Colon (tissue), 2 donors: Measurements from ENCODE around the gene HSD17B3.
"Not testable (repeated sequence)": the region's sequence is repeated elsewhere in the genome, so short reads cannot be mapped to it uniquely, and the experiment has no call there.

ENCODE experiments used
- FAIRE-seq: peaks from 2 replicates; lab custom pipeline; 2012; peaks lifted over from hg19 to GRCh38; lab: Jason Lieb, UNC
- donor health status: control.
- donor health status: control.

Gene HSD17B3

DNA sequence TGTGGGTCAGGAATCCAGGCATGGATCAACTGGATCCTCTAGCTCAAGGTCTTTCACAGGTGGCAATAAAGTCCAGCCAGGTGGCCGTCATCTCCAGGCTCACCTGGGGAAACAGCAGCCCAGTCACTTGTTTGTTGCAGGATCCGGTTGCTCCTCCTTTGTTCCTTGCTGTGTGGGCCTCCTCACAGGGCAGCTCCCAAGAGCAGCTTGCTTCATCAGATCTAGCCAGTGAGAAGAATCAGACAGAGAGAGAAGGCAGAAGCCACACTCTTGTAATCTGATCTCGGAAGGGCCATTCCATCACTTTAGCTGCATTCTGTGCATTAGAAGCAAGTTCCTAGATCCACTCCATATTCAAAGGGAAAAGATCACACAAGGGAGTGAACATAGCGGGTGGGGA, 3.2 kb upstream of the HSD17B3 start:
- no peak for FAIRE-seq

- FAIRE-seq, result no peak
These were observed 2.3 kb upstream of the HSD17B3 start for GRCh38 chr9:96304230-96304629.

- no peak for FAIRE-seq
These were observed 2.2 kb downstream of the HSD17B3 start for GRCh38 chr9:96299823-96300222.

- FAIRE-seq, result no peak
These were observed 7.8 kb downstream of the HSD17B3 start for GRCh38 chr9:96294159-96294545.

DNA sequence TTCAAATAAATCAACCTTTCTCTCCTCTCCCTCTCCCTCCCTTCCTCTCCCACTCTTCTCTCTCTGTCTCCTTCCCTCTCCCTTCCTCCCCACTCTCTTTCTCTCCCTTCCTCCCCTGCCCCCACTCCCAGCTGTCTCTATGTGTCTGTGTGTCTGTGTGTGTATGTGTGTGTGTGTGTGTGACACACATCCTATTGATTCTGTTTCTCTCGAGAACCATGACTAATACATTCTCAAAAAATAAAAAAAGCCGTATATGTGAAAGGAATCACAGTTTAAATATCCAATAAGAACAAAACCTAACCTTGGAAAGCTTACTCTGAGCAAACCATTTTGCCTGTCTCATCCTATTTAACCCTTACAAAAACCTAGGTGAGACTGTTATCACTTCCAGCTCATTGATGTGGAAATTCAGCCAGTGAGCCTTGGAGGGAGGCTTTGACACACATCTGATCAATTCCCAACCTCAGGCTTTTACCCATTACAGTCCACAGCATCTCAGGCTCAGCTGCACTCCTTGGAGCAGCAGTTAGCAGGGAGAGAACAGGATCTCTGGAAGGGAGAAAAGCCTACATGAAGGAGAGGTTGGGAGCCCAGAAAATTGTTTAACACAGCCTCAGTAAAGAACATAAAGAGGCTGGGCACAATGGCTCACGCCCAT, 8.3 kb downstream of the HSD17B3 start:
- no peak for FAIRE-seq

- FAIRE-seq, result no peak
These were observed 12.6 kb downstream of the HSD17B3 start for GRCh38 chr9:96289392-96289791.

DNA sequence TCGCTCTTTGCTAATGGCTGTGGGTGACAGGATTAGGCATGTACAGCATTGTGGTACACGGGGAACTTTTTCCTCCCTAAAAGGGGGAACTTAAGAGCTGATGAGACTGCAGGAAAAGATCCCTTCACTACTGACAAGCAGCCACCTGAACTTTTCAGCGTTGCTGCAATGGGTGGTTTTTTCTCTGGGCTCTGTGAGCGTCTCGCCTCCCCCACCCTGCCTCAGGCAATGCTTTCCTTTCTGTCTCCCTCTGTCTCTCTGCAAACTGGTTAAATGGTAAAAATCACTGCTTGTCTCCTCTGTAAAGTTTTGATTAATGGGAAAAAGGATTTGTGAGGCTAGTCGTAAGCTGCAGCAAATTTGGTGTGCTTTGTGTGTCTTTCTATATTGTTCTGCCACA, 20.3 kb downstream of the HSD17B3 start:
- FAIRE-seq, result no peak

DNA sequence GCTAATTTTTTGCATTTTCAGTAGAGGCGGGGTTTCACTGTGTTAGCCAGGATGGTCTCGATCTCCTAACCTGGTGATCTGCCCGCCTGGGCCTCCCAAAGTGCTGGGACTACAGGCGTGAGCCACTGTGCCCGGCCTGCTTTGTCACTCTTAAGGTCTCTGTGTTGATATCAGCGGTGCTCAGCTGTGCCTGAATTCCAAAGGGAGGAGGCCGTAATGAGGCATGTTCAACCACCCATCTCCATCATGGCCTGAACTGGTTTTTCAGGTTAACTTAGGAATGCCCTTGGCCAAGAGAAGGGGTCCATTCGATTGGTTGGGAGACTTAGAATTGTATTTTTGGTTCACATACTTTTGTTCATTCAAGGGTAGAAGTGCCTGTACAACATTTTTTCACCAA, 22.0 kb downstream of the HSD17B3 start:
- no peak for FAIRE-seq

- no peak for FAIRE-seq
These were observed 27.0 kb downstream of the HSD17B3 start for GRCh38 chr9:96274939-96275338.

DNA sequence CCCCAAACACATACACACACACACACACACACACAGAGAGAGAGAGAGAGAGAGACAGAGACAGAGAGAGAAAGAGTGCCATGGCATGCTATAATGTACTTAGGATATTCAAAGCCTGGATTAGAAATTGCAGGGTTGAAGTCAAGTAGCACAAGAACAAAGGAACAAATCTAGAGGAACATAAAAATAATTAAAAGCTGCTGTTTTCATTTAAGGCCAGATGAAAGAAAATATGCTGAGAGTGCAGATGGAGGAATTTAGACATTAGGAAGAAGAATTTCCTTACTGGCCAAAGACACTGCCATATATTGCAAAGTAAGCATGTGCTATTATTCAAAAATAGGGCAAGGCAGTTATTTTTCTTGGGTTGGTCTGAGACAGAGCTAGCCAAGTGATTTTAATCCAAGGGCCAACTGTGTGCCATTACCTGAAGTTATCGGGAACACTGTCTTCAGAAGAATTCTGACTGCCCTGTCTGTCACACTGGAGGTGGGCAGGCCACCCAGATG, 31.7 kb downstream of the HSD17B3 start:
- FAIRE-seq, result no peak

DNA sequence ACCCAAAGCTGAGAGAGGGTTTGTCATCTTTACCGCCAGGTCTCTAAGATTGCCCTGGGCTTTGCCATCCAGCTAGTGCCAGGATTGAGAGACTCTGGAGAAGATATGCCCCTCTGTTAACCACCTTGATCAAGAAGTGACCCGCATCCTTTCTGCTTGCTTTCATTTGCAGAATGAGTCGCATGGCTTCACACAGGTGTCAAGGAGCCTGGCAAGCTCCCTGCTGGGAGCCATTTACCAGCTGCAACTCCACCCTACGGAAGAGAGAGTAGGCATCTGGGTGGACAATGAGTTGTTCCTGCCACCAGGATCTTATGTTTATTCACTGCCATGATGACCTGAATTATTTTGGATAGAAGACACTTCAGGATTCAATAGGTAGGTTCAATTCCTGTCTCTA, 43.0 kb downstream of the HSD17B3 start:
- no peak for FAIRE-seq

- no peak for FAIRE-seq
These were observed 45.2 kb downstream of the HSD17B3 start for GRCh38 chr9:96256800-96257199.

GRCh38 chr9:96255698-96256097, 46.3 kb downstream of the HSD17B3 start:
- FAIRE-seq, result no peak

DNA sequence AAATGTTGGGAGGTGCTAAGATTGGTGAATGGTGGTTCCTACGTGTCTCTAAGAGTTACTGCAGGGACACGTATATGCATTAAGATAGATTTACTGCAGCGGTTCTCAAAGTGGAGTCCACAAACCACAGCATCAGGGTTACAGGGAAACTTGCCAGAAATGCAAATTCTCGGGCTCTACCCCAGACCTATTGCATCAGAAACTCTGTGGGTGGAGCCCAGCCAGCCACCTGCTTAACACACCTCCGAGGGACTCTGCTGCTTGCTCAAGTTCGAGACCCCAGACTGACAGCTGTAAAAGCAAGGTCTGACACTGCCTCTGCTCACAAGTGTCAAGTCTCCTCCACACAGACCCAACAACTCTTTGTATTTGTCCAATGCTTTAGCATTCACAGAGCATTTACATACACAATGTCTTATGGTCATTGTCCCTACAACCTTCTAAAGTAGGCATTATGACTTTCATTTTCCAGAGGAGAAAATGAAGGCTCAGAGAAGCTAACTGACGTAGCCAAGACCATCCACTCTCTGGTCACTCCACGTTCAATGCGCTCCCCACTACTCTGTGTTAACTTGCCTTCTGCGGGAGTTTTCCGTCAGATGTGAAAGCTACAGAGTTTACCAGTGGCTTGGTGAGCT, 48.8 kb downstream of the HSD17B3 start:
- no peak for FAIRE-seq

GRCh38 chr9:96251451-96251850, 50.5 kb downstream of the HSD17B3 start:
- FAIRE-seq, result no peak

- no peak for FAIRE-seq
These were observed 52.2 kb downstream of the HSD17B3 start for GRCh38 chr9:96249746-96250145.

DNA sequence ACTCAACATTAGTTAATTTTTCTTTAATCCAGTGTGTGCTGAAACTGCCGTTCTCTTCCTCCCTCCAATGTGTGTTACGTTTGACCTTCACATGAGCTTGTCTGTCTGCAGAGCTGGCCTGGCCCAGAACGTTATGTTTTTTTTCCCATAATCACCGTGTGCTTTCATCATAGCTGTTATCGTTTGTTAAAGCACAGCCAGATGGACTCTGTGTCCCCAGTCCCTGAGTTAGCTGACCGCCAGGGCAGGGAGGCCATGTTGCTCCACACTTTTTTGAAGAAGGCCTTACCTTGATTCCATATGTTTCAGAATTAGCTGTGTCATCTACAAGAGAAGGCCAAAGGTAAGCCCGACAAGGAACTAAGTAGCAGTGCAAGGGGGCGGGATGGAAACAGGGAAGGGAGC, 55.7 kb downstream of the HSD17B3 start:
- no peak for FAIRE-seq

DNA sequence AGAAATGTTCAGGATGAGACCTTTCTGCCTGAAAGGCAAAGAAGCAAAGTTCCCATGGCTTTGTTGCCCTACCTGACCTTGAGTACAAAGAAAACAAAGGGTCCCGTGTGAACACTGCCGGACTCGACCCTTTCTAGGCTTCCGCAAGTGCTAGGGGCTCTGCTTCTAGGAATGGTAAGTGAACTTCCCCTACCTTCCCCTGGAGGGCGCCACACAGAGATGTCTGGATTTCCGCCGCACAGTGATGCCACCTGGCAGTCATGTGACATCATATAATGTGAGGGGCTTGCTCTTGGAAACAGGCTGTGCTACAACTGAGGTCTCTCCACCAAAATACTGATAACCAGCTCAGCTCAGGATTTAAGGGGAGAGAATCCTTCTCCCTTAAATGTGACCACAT, 56.6 kb downstream of the HSD17B3 start:
- FAIRE-seq, result no peak

- FAIRE-seq, result no peak
These were observed 58.2 kb downstream of the HSD17B3 start for GRCh38 chr9:96243778-96244177.

GRCh38 chr9:96242811-96243210, 59.2 kb downstream of the HSD17B3 start:
- no peak for FAIRE-seq

GRCh38 chr9:96241391-96241809, 60.6 kb downstream of the HSD17B3 start:
- FAIRE-seq, result no peak

DNA sequence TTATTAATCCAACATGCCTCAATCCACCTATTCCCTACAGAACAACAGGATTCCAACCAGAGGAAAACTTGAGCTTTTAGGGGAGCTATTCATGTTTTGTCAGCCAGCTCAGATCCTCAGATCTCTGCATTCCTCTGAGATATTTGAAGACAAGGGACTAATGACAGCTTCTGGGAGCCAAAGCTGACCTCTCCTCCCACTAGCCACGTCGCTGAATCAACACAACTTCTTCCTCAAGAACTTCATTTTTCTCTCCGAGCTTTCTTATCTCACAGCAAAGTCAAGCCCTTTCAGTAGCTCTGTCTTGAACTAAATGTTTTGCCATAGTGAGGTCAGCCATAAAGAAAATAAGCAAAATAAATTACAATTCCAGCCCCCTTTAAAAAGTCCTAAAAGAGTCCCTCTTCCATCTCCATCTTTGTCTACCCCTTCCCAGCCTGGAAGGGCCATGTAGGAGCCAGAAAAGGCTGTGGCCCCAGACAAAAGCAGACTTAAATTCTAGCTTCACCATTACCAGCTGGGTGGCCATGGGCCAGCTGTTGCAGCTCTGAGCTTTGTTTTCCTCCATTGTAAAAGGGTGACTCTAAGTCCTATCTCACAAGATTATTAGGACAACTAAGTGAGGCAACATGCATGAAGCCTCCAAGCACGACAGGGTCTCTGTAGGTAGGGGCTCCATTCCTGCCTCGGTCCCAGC, 65.0 kb downstream of the HSD17B3 start:
- no peak for FAIRE-seq

GRCh38 chr9:96236337-96236736, 65.6 kb downstream of the HSD17B3 start:
- FAIRE-seq, result not testable (repeated sequence)
